Panc1 (cell line): ENCODE measurements around the gene PIBF1. TPM values are rescaled to one million over a fixed set of nuclear protein-coding genes. Genes with fewer than 3 reads are reported as not detected.
A peak's percentile ranks its signal among the peaks of the same experiment; 100 is the strongest.
"Not testable (repeated sequence)": the region's sequence is repeated elsewhere in the genome, so short reads cannot be mapped to it uniquely, and the experiment has no call there.

Source experiments
- ATAC-seq: fragments of 200-7000 bp; cut with Tn5 transposase; 2 replicates; pipeline ENCODE4 v1.9.1; 2020; ENCODE audit warnings: mild to moderate bottlenecking, moderate library complexity
- BruUV-seq: library from RNA; stranded (reverse); fragments of 400-500 nt; replicated peaks from 2 replicates; lab custom pipeline; 2021; lab: Mats Ljungman, UMichigan
- CTCF ChIA-PET: fragments of 300-600 bp; sonication (Branson Sonifier 250); formaldehyde crosslinking; loops from one replicate; lab custom pipeline; 2022; ENCODE audit warnings: antibody characterized with exemption; lab: Charles Lee
- POLR2A ChIA-PET: fragments of 300-600 bp; sonication (Branson Sonifier 250); formaldehyde crosslinking; loops from one replicate; lab custom pipeline; 2022; ENCODE audit warnings: antibody characterized with exemption; lab: Charles Lee
- DNase-seq: peaks from one replicate; pipeline ENCODE4 v3.0.0-alpha.2; 2010; ENCODE audit warnings: low read depth, low spot score
- H3K27ac ChIP-seq: 2 replicates; pipeline ENCODE4 v1.5.1; 2011; ENCODE audit warnings: mild to moderate bottlenecking, low read length, inconsistent platforms
- H3K27me3 ChIP-seq: fragments of 200-500 bp; sonication (Bioruptor generic); 2 replicates; pipeline ENCODE4 v1.6.0; 2014; ENCODE audit warnings: low read length, inconsistent platforms; ENCODE audit not compliant: control insufficient read depth, insufficient read depth
- H3K36me3 ChIP-seq: fragments of 200-500 bp; sonication (Bioruptor generic); 2 replicates; pipeline ENCODE4 v1.5.1; 2014; ENCODE audit warnings: inconsistent platforms, mild to moderate bottlenecking, low read length, moderate library complexity; ENCODE audit not compliant: control insufficient read depth, insufficient read depth
- H3K4me1 ChIP-seq: 2 replicates; pipeline ENCODE4 v1.5.1; 2011; ENCODE audit warnings: inconsistent platforms, mild to moderate bottlenecking, low read length, moderate library complexity; ENCODE audit not compliant: control insufficient read depth, insufficient read depth
- H3K4me3 ChIP-seq, 2 experiments: 2 replicates each; pipeline ENCODE4 v1.5.1; 2011 to 2012; ENCODE audit warnings: low read depth in 2 of 2, low read length in 2 of 2, mild to moderate bottlenecking in 2 of 2, inconsistent platforms in 1 of 2, moderate library complexity in 1 of 2
- H3K9me3 ChIP-seq: fragments of 200-500 bp; sonication (Bioruptor generic); 2 replicates; pipeline ENCODE4 v1.5.1; 2014; ENCODE audit warnings: low read depth, mild to moderate bottlenecking, inconsistent platforms, low read length, moderate library complexity; ENCODE audit not compliant: control insufficient read depth, insufficient read depth
- POLR2AphosphoS5 ChIP-seq: IDR thresholded peaks from 2 replicates; pipeline ENCODE4 v1.6.1; 2012; ENCODE audit warnings: mild to moderate bottlenecking, low read depth, low read length, moderate library complexity
- SIN3A ChIP-seq: IDR thresholded peaks from 2 replicates; pipeline ENCODE4 v1.6.1; 2012; ENCODE audit warnings: low read depth, mild to moderate bottlenecking, low read length, moderate library complexity, borderline replicate concordance; ENCODE audit not compliant: insufficient read depth
- TCF7L2 ChIP-seq: IDR thresholded peaks from 2 replicates; pipeline ENCODE4 v1.6.1; 2011; ENCODE audit warnings: mild to moderate bottlenecking, low read depth, low read length, inconsistent platforms
- in situ Hi-C: cut with HindIII; loops from 2 replicates; pipeline ENCODE4 v1.10.0; 2016; ENCODE audit warnings: low sequenced_read_pairs, low pct_unique_long_range_greater_than_20kb
- intact Hi-C: fragments of 100-400 bp; cut with micrococcal nuclease; formaldehyde crosslinking; loops from one replicate; pipeline ENCODE4 v1.10.0; 2022; ENCODE audit not compliant: unreplicated experiment
- total RNA-seq: library from RNA; stranded (reverse); gene quantifications from one replicate; pipeline ENCODE4 v1.2.1, GENCODE V29; 2021; ENCODE audit not compliant: unreplicated experiment
- TF ChIP-seq, protein P1 (sequence below): fragments of 450-650 bp; IDR thresholded peaks from 2 replicates; pipeline ENCODE4 v1.5.1; 2017; ENCODE audit warnings: mild to moderate bottlenecking
- TF ChIP-seq, protein P2 (sequence below), 2 experiments: IDR thresholded peaks; 2 replicates each; pipeline ENCODE4 v1.6.1; 2011 to 2012; ENCODE audit warnings: low read depth in 2 of 2, control low read depth in 1 of 2, low read length in 1 of 2, mild to moderate bottlenecking in 1 of 2, moderate library complexity in 1 of 2; ENCODE audit not compliant: insufficient read depth in 1 of 2

Gene PIBF1
- total RNA-seq, 1 experiment from 2014 or later: 11.7 TPM

DNA sequence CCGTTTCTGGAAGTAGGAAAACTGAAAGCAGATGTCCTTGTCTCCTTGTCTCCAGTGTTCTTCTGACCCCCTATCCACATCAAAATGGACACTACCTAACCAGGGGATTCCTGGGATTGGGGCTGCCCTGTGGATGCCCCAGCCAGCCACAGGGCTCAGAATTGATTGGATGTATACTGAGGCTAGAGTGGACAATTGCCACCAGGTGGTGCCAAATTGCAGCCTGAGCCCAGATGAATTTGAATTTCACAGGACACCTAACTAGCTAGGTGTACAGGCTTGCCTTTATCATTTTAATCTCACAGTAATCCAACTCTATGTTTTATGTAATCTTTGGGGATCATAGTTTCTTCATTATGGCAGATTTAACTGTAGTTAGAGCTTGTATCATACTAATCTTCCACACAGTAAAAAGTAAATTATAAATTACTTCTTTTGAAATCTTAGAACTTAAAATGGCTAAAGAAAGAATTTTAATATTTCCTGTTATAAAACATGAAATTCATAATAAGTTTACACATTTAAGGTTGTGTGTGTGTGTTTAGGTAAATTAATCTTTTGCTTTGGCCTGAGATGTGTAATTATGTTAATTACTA lies 58.0 kb downstream of the PIBF1 start:
- in situ Hi-C loops (no loop called here), intact Hi-C loops (no loop called here)
- Histone ChIP-seq H3K27ac (no peak overlapping the region), H3K27me3 (no peaks in the 10 kb centered on the region), H3K4me1 (no peaks in the 10 kb centered on the region), H3K4me3 (no peak overlapping the region), H3K36me3 (peaks cover 7% of the 10 kb centered on the region; the same call in 1 of the 2 replicates), H3K9me3 (no peaks in the 10 kb centered on the region)
- ChIA-PET POLR2A (no interaction called here), CTCF (no interaction called here)
- ATAC-seq (peak; percentile 89), DNase-seq (peak; percentile 22)
- BruUV-seq: no TSS peak
- no peak for TF ChIP-seq TCF7L2
- TF ChIP-seq, protein P1, sequence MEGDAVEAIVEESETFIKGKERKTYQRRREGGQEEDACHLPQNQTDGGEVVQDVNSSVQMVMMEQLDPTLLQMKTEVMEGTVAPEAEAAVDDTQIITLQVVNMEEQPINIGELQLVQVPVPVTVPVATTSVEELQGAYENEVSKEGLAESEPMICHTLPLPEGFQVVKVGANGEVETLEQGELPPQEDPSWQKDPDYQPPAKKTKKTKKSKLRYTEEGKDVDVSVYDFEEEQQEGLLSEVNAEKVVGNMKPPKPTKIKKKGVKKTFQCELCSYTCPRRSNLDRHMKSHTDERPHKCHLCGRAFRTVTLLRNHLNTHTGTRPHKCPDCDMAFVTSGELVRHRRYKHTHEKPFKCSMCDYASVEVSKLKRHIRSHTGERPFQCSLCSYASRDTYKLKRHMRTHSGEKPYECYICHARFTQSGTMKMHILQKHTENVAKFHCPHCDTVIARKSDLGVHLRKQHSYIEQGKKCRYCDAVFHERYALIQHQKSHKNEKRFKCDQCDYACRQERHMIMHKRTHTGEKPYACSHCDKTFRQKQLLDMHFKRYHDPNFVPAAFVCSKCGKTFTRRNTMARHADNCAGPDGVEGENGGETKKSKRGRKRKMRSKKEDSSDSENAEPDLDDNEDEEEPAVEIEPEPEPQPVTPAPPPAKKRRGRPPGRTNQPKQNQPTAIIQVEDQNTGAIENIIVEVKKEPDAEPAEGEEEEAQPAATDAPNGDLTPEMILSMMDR: peak; percentile 73
- no peak for TF ChIP-seq SIN3A
- TF ChIP-seq POLR2AphosphoS5: no peak

DNA sequence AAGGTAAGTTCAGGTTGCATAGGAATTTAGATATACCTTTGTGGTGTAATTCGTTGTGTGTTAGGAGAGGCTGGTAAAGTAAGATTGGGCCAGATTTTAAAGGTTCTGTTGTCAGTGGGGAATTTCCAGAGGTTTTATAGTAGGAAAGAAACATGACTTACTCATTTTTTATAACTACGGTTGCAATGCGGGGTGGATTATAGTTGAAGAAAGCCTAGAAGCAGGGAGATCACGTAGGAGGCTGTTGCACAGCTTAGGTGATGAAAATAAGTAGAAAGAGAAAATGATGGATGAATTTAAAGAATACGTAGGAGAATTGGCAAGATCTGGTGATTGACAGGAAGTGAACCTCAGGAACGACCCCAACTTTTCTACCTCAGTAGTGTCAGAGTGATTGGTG lies 61.1 kb downstream of the PIBF1 start:
- Histone ChIP-seq H3K4me1 (no peaks in the 10 kb centered on the region), H3K27ac (no peak overlapping the region), H3K4me3 (no peak overlapping the region), H3K27me3 (no peaks in the 10 kb centered on the region), H3K9me3 (no peaks in the 10 kb centered on the region), H3K36me3 (peaks cover 3% of the 10 kb centered on the region; the same call in 1 of the 2 replicates)
- in situ Hi-C loops: no loop called here
- intact Hi-C loops: no loop called here
- ATAC-seq (no peak), DNase-seq (no peak)
- POLR2A ChIA-PET: no interaction called here
- CTCF ChIA-PET: no interaction called here
- BruUV-seq: no TSS peak
- TF ChIP-seq, protein P1: no peak
- TF ChIP-seq, protein P2, sequence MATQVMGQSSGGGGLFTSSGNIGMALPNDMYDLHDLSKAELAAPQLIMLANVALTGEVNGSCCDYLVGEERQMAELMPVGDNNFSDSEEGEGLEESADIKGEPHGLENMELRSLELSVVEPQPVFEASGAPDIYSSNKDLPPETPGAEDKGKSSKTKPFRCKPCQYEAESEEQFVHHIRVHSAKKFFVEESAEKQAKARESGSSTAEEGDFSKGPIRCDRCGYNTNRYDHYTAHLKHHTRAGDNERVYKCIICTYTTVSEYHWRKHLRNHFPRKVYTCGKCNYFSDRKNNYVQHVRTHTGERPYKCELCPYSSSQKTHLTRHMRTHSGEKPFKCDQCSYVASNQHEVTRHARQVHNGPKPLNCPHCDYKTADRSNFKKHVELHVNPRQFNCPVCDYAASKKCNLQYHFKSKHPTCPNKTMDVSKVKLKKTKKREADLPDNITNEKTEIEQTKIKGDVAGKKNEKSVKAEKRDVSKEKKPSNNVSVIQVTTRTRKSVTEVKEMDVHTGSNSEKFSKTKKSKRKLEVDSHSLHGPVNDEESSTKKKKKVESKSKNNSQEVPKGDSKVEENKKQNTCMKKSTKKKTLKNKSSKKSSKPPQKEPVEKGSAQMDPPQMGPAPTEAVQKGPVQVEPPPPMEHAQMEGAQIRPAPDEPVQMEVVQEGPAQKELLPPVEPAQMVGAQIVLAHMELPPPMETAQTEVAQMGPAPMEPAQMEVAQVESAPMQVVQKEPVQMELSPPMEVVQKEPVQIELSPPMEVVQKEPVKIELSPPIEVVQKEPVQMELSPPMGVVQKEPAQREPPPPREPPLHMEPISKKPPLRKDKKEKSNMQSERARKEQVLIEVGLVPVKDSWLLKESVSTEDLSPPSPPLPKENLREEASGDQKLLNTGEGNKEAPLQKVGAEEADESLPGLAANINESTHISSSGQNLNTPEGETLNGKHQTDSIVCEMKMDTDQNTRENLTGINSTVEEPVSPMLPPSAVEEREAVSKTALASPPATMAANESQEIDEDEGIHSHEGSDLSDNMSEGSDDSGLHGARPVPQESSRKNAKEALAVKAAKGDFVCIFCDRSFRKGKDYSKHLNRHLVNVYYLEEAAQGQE (IDR thresholded peaks at IDR 0.05; ENCODE audit: insufficient read depth in 1 of 2, low read depth in 2 of 2, low read length in 1 of 2): no peak
- TF ChIP-seq SIN3A (no peak), POLR2AphosphoS5 (no peak), TCF7L2 (no peak)

DNA sequence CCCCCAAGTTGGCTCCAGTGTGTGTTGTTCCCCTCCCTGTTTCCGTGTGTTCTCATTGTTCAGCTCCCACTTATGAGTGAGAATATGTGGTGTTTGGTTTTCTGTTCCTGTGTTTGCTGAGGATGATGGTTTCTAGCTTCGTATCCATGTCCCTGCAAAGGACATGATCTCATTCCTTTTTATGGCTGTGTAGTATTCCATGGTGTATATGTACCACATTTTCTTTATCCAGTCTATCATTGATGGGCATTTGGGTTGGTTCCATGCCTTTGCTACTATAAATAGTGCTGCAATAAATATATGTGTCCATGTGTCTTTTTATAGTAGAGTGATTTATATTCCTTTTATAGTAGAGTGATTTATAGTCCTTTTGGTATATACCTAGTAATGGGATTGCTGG lies 63.2 kb downstream of the PIBF1 start:
- BruUV-seq, H3K27me3 ChIP-seq, H3K4me1 ChIP-seq, ATAC-seq, H3K4me3 ChIP-seq, intact Hi-C loops, CTCF ChIA-PET, H3K9me3 ChIP-seq, in situ Hi-C loops, H3K27ac ChIP-seq, POLR2A ChIA-PET, DNase-seq, H3K36me3 ChIP-seq: not testable (repeated sequence)
